NT2/D1 (cell line): ENCODE data around the gene CRB2.

ENCODE experiments used
- DNase-seq: peaks from one replicate; pipeline ENCODE4 v3.0.0-alpha.2; 2011; ENCODE audit warnings: low read depth, low spot score
- H3K27me3 ChIP-seq: 2 replicates; pipeline ENCODE4 v1.6.0; 2011; ENCODE audit warnings: mild to moderate bottlenecking; ENCODE audit not compliant: insufficient read length, insufficient read depth
- H3K36me3 ChIP-seq: 2 replicates; pipeline ENCODE4 v1.6.1; 2011; ENCODE audit warnings: mild to moderate bottlenecking, low read length, mixed read lengths; ENCODE audit not compliant: insufficient read depth, insufficient read length
- H3K4me1 ChIP-seq: 2 replicates; pipeline ENCODE4 v1.5.1; 2011; ENCODE audit not compliant: insufficient read depth, insufficient read length
- H3K4me3 ChIP-seq: 2 replicates; pipeline ENCODE4 v1.5.1; 2011; ENCODE audit warnings: low read depth; ENCODE audit not compliant: insufficient read length
- H3K9ac ChIP-seq: 2 replicates; pipeline ENCODE4 v1.6.0; 2011; ENCODE audit warnings: low read depth; ENCODE audit not compliant: insufficient read length
- H3K9me3 ChIP-seq: 2 replicates; pipeline ENCODE4 v1.5.1; 2011; ENCODE audit warnings: mild to moderate bottlenecking, low read length; ENCODE audit not compliant: insufficient read depth
- SUZ12 ChIP-seq: IDR thresholded peaks from 2 replicates; pipeline ENCODE4 v1.6.1; 2011; ENCODE audit not compliant: insufficient read length, insufficient read depth; ENCODE audit errors: extremely low read depth
- YY1 ChIP-seq: IDR thresholded peaks from 2 replicates; pipeline ENCODE4 v1.6.1; 2011; ENCODE audit not compliant: insufficient read length, insufficient read depth
- ZNF274 ChIP-seq: IDR thresholded peaks from 2 replicates; pipeline ENCODE4 v1.6.1; 2011; ENCODE audit warnings: mild to moderate bottlenecking, low read depth, low read length

Gene CRB2

DNA sequence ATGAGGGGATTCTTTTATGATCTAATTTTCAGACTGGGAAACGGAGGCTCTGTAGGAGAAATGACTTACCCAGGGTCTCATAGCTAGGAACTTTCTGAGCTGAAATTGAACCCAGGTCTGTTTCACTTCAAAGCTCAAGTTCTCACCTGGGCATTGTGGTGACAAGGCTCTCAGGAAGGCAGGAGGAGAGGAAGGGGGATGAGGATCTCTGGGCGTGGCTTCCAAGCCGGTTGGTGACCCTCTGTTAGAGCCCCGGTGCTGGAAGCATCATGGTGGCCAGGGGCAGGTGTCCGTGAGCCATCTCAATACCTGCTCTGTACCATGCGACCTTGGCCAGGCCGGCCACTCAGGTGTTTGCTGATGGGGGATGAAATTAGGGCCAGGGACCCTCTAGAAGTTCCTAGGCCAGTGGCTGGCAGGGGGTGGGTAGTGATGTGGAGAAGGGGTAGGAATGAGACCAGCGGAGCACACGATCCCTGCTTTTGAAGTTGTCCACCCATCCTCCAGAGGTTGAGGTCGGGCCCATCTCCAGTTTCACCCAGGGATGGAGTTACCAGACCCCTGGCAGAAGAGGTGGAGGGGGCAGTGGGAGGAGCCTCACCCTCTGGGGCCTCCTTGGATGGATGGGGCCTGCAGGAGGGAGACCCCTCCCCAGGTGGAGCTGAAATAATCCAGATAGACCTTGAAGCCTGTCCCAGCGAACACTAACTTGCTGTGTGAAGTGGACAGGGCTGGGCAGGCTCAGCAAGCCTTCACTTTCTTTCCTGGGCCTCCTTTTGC lies 5.9 kb downstream of the CRB2 start:
- TF ChIP-seq YY1 (no peak), ZNF274 (no peak), SUZ12 (no peak)
- Histone ChIP-seq H3K4me3 (no peak overlapping the region), H3K9me3 (no peaks in the 10 kb centered on the region), H3K9ac (no peak overlapping the region), H3K36me3 (peaks cover 11% of the 10 kb centered on the region), H3K27me3 (no peaks in the 10 kb centered on the region), H3K4me1 (peaks cover 40% of the 10 kb centered on the region)
- DNase-seq = no peak

DNA sequence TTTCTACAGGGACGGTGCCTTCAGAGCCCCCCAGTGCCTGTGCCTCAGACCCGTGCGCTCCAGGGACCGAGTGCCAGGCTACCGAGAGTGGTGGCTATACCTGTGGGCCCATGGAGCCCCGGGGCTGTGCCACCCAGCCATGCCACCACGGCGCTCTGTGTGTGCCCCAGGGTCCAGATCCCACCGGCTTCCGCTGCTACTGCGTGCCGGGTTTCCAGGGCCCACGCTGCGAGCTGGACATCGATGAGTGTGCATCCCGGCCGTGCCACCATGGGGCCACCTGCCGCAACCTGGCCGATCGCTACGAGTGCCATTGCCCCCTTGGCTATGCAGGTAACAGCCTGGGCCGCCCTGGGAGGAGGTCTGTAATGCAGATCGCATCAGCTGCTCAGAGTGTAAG lies 6.9 kb downstream of the CRB2 start:
- no peak overlapping the region for H3K9ac ChIP-seq
- H3K27me3 ChIP-seq = no peaks in the 10 kb centered on the region
- no peaks in the 10 kb centered on the region for H3K9me3 ChIP-seq
- peaks cover 11% of the 10 kb centered on the region for H3K36me3 ChIP-seq
- H3K4me1 ChIP-seq = peaks cover 38% of the 10 kb centered on the region
- H3K4me3 ChIP-seq = no peak overlapping the region
- no peak for DNase-seq
- TF ChIP-seq YY1 (no peak), SUZ12 (no peak), ZNF274 (no peak)

- H3K27me3 ChIP-seq = no peaks in the 10 kb centered on the region
- H3K4me3 ChIP-seq = no peak overlapping the region
- peaks cover 11% of the 10 kb centered on the region for H3K36me3 ChIP-seq
- no peaks in the 10 kb centered on the region for H3K9me3 ChIP-seq
- DNase-seq = no peak
- TF ChIP-seq ZNF274 = no peak
- TF ChIP-seq SUZ12 = no peak
- no peak for TF ChIP-seq YY1
- peaks cover 38% of the 10 kb centered on the region for H3K4me1 ChIP-seq
- no peak overlapping the region for H3K9ac ChIP-seq
Observed at GRCh38 chr9:123364241-123364824, 8.3 kb downstream of the CRB2 start.

GRCh38 chr9:123365287-123365880 lies 9.4 kb downstream of the CRB2 start:
- no peak for DNase-seq
- Histone ChIP-seq H3K4me1 (peaks cover 37% of the 10 kb centered on the region), H3K9ac (peak overlapping the region; percentile 35), H3K4me3 (no peak overlapping the region), H3K36me3 (peaks cover 17% of the 10 kb centered on the region), H3K9me3 (no peaks in the 10 kb centered on the region), H3K27me3 (no peaks in the 10 kb centered on the region)
- TF ChIP-seq YY1 = no peak
- no peak for TF ChIP-seq ZNF274
- TF ChIP-seq SUZ12 = no peak

DNA sequence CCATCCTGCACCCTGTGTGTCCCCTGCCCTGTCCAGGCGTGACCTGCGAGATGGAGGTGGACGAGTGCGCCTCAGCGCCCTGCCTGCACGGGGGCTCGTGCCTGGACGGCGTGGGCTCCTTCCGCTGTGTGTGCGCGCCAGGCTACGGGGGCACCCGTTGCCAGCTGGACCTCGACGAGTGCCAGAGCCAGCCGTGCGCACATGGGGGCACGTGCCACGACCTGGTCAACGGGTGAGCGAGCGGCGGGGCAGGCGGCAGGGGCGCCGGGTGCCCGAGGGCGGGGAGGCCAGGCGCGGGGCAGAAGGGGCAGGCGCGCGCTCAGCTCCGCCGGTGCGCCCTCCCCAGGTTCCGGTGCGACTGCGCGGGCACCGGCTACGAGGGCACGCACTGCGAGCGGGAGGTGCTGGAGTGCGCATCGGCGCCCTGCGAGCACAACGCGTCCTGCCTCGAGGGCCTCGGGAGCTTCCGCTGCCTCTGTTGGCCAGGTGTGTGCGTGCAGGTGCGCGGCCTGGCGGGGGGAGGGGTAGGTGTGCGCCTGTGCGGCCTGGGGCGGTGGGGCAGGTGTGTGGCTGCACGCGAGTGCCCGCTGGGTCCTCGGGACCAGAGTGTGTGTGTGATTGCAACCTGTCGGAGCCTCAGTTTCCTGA lies 10.0 kb downstream of the CRB2 start:
- H3K36me3 ChIP-seq = peaks cover 22% of the 10 kb centered on the region
- peaks cover 32% of the 10 kb centered on the region for H3K4me1 ChIP-seq
- no peak overlapping the region for H3K4me3 ChIP-seq
- H3K9me3 ChIP-seq = no peaks in the 10 kb centered on the region
- no peak for TF ChIP-seq SUZ12
- TF ChIP-seq ZNF274 = no peak
- TF ChIP-seq YY1 = no peak
- no peak for DNase-seq
- H3K27me3 ChIP-seq = no peaks in the 10 kb centered on the region
- H3K9ac ChIP-seq = peak overlapping the region; percentile 35

GRCh38 chr9:123368023-123368422 lies 12.0 kb downstream of the CRB2 start:
- H3K36me3 ChIP-seq = peaks cover 29% of the 10 kb centered on the region
- peaks cover 22% of the 10 kb centered on the region for H3K4me1 ChIP-seq
- no peak overlapping the region for H3K4me3 ChIP-seq
- no peak for TF ChIP-seq ZNF274
- no peak for TF ChIP-seq SUZ12
- no peak for TF ChIP-seq YY1
- no peaks in the 10 kb centered on the region for H3K27me3 ChIP-seq
- no peak for DNase-seq
- H3K9me3 ChIP-seq = no peaks in the 10 kb centered on the region
- H3K9ac ChIP-seq = peak overlapping the region; percentile 61

DNA sequence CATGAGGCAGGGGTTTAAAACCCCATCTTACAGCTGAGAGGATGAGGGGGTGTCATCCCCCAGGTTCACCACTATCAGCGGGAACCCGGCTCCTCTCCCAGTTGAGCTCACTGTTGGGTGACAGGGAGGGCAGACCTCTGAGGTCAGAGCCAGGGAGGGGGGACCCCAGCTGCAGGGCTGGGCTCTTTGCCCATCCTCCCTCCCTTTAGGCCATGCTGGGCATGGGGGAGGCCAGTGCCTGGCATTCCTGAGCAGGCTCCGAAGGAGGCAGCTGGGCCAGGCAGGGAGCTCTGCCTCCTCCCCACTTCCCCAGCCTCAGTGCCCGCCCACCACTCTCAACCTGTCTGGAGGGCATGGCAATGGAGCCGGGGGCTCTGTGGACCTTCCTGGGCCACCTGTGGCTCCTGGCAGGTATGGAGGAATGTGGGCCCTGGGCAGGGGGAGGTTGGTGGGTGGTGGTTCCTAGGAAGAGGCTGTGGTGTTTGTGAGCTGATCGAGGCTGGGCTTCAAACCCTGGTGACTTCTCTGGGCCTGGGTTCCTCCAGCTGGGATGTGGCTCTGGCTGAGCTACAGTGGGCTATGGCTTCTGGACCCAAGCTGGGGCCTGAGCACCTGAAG lies 12.6 kb downstream of the CRB2 start:
- no peak overlapping the region for H3K4me3 ChIP-seq

More for the DNA sequence above, 12.6 kb downstream of the CRB2 start:
- H3K9ac ChIP-seq = no peak overlapping the region
- H3K27me3 ChIP-seq = no peaks in the 10 kb centered on the region
- DNase-seq = no peak
- TF ChIP-seq ZNF274 (no peak), SUZ12 (no peak), YY1 (no peak)
- H3K9me3 ChIP-seq = no peaks in the 10 kb centered on the region
- H3K4me1 ChIP-seq = peaks cover 22% of the 10 kb centered on the region
- H3K36me3 ChIP-seq = peaks cover 23% of the 10 kb centered on the region
